Neural progenitor cell (in vitro differentiated cells): Measurements from ENCODE around the gene FAM185A.

Experiments
- EZH2 ChIP-seq: fragments of 200-600 bp; sonication (generic); IDR thresholded peaks from 2 replicates; pipeline ENCODE4 v1.6.1; 2017; ENCODE audit warnings: antibody characterized with exemption, mild to moderate bottlenecking, moderate library complexity
- TF ChIP-seq, protein P1 (sequence below): fragments of 200-600 bp; sonication (generic); IDR thresholded peaks from 2 replicates; pipeline ENCODE4 v1.5.1; 2017; ENCODE audit warnings: antibody characterized with exemption, mild to moderate bottlenecking

DNA sequence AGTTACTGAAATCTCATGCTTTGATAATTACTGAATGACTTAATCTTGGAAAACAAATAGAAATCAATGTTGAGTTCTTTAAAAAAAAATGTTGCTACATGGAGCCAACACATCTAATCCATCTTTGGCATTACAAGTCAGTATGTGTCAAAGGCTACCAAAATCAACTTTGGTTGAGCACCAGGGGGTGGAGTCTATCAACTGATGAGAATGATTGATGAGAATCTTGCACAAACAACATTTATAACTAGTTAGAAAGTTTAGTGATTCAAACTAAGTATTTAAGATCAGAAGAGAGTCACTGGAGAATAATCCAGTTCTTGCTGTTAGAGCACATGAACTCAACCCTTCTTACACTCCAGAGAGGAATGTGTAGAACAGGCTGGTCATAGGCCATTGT is 93.5 kb downstream of the FAM185A start:
- TF ChIP-seq, protein P1, sequence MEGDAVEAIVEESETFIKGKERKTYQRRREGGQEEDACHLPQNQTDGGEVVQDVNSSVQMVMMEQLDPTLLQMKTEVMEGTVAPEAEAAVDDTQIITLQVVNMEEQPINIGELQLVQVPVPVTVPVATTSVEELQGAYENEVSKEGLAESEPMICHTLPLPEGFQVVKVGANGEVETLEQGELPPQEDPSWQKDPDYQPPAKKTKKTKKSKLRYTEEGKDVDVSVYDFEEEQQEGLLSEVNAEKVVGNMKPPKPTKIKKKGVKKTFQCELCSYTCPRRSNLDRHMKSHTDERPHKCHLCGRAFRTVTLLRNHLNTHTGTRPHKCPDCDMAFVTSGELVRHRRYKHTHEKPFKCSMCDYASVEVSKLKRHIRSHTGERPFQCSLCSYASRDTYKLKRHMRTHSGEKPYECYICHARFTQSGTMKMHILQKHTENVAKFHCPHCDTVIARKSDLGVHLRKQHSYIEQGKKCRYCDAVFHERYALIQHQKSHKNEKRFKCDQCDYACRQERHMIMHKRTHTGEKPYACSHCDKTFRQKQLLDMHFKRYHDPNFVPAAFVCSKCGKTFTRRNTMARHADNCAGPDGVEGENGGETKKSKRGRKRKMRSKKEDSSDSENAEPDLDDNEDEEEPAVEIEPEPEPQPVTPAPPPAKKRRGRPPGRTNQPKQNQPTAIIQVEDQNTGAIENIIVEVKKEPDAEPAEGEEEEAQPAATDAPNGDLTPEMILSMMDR: no peak
- no peak for TF ChIP-seq EZH2
